Muscle of back (tissue), 13 donors: ENCODE data around the gene UBA3. TPM values are rescaled to one million over a fixed set of nuclear protein-coding genes. Genes with fewer than 3 reads are reported as not detected.
A peak's percentile ranks its signal among the peaks of the same experiment; 100 is the strongest.

ENCODE experiments used
- DNase-seq, 3 donors: peaks; one replicate each; pipeline versions ENCODE4 v3.0.0 to v3.0.0-alpha.2; 2013
- long read RNA-seq, 9 donors: transcript quantifications; one replicate each; lab custom pipeline, GENCODE V29; 2026
- polyA plus RNA-seq, 10 donors: library from polyadenylated mRNA; unstranded; fragments of 120-200 nt; gene quantifications; one replicate each; pipeline ENCODE4 v1.2.1, GENCODE V29; 2013; ENCODE audit not compliant: insufficient read length in 10 of 10

UBA3 gene
- 10 to 100 TPM; 41.4 to 58.5 (median 50.0) TPM for polyA plus RNA-seq
- long read RNA-seq, donor 1, partial matches to known transcripts = 14 of 20 reads
- long read RNA-seq, donor 1, other reads (novel, unspliced or antisense) = 0 of 20 reads
- long read RNA-seq, donor 2, partial matches to known transcripts = 11 of 16 reads
- long read RNA-seq, donor 2, other reads (novel, unspliced or antisense) = 0 of 16 reads
- long read RNA-seq, donor 3 = 0 reads
- long read RNA-seq, donor 4, transcript UBA3-202 (18 exons, 2,154 nt) = major isoform, 7 of 294 reads
- long read RNA-seq, donor 4, partial matches to known transcripts = 285 of 294 reads
- long read RNA-seq, donor 4, other reads (novel, unspliced or antisense) = 0 of 294 reads
- long read RNA-seq, donor 5, partial matches to known transcripts = 18 of 22 reads
- long read RNA-seq, donor 5, other reads (novel, unspliced or antisense) = 0 of 22 reads
- long read RNA-seq, donor 6, transcript UBA3-202 (18 exons, 2,154 nt) = major isoform, 5 of 31 reads
- long read RNA-seq, donor 6, partial matches to known transcripts = 22 of 31 reads
- long read RNA-seq, donor 6, other reads (novel, unspliced or antisense) = 0 of 31 reads
- long read RNA-seq, donor 7, partial matches to known transcripts = 9 of 20 reads
- long read RNA-seq, donor 7, other reads (novel, unspliced or antisense) = 0 of 20 reads
- long read RNA-seq, donor 8, partial matches to known transcripts = 13 of 19 reads
- long read RNA-seq, donor 8, other reads (novel, unspliced or antisense) = 0 of 19 reads
- long read RNA-seq, donor 9, partial matches to known transcripts = 0 of 1 reads
- long read RNA-seq, donor 9, other reads (novel, unspliced or antisense) = 0 of 1 reads

GRCh38 chr3:69080233-69080920 lies at the start of gene UBA3:
Gene UBA3 (minus strand): TSS chr3:69080365. CDS start chr3:69080353, 12 bp downstream.
- peak; percentile 86 to 93 (median 87) for DNase-seq

GRCh38 chr3:69129531-69129930 lies 49.4 kb upstream of the UBA3 start:
- no peak for DNase-seq

GRCh38 chr3:69128509-69128908 lies 48.3 kb upstream of the UBA3 start:
- no peak for DNase-seq

GRCh38 chr3:69126999-69127398 lies 46.8 kb upstream of the UBA3 start:
- DNase-seq = no peak

- DNase-seq = no peak
Observed at GRCh38 chr3:69126216-69126615, 46.1 kb upstream of the UBA3 start.

GRCh38 chr3:69122403-69122802 lies 42.2 kb upstream of the UBA3 start, which contains the start of gene LMOD3:
Gene LMOD3 (minus strand): TSS chr3:69122595. CDS start chr3:69122386, 209 bp downstream.
- peak; percentile 64 to 77 (median 74) for DNase-seq

GRCh38 chr3:69121950-69122349 lies 41.8 kb upstream of the UBA3 start:
- DNase-seq = no peak

- DNase-seq = no peak
Observed at GRCh38 chr3:69121513-69121912, 41.3 kb upstream of the UBA3 start.

GRCh38 chr3:69120879-69121464 lies 40.8 kb upstream of the UBA3 start:
- peak; percentile 71 to 76 (median 74) for DNase-seq

- DNase-seq = no peak
Observed at GRCh38 chr3:69119681-69120080, 39.5 kb upstream of the UBA3 start.

GRCh38 chr3:69119138-69119537 lies 39.0 kb upstream of the UBA3 start:
- no peak for DNase-seq

- no peak for DNase-seq
Observed at GRCh38 chr3:69118555-69118954, 38.4 kb upstream of the UBA3 start.

GRCh38 chr3:69116897-69117296 lies 36.7 kb upstream of the UBA3 start:
- no peak for DNase-seq

- DNase-seq = no peak
Observed at GRCh38 chr3:69116162-69116561, 36.0 kb upstream of the UBA3 start.

- no peak for DNase-seq
Observed at GRCh38 chr3:69115731-69116130, 35.6 kb upstream of the UBA3 start.

- DNase-seq = no peak
Observed at GRCh38 chr3:69113536-69113935, 33.4 kb upstream of the UBA3 start.

- no peak for DNase-seq
Observed at GRCh38 chr3:69110941-69111546, 30.9 kb upstream of the UBA3 start.

- no peak for DNase-seq
Observed at GRCh38 chr3:69108811-69109210, 28.6 kb upstream of the UBA3 start.

- no peak for DNase-seq
Observed at GRCh38 chr3:69107841-69108240, 27.7 kb upstream of the UBA3 start.

- DNase-seq = no peak
Observed at GRCh38 chr3:69105320-69105719, 25.2 kb upstream of the UBA3 start.

GRCh38 chr3:69104586-69104985 lies 24.4 kb upstream of the UBA3 start:
- no peak for DNase-seq
